ENCODE results near the gene DPP6. TPM values are rescaled to one million over a fixed set of nuclear protein-coding genes. Genes with fewer than 3 reads are reported as not detected.

DPP6 gene
- total RNA-seq, 2 experiments from 2014 or later: not detected

- ATAC-seq (ENCODE audit: poor library complexity): no peak
- no peaks in the 10 kb centered on the region for H3K36me3 ChIP-seq (ENCODE audit: insufficient read depth, low read length)
- H3K27me3 ChIP-seq (ENCODE audit: control insufficient read depth in 1 of 2, insufficient read depth in 2 of 2, low read length in 2 of 2): no peaks in the 10 kb centered on the region
- ChIA-PET POLR2A (no interaction called here), CTCF (no interaction called here)
- Mint-ChIP-seq H3K36me3 (ENCODE audit: low read depth) (no peaks in the 10 kb centered on the region), H3K27me3 (no peaks in the 10 kb centered on the region), H3K27ac (no peak overlapping the region), H3K4me1 (ENCODE audit: low read depth) (no peaks in the 10 kb centered on the region), H3K9me3 (peaks cover 21% of the 10 kb centered on the region), H3K4me3 (no peak overlapping the region)
- no peak overlapping the region for H3K27ac ChIP-seq (ENCODE audit: low read depth in 1 of 2, low read length in 2 of 2)
- H3K4me1 ChIP-seq (ENCODE audit: insufficient read depth, low read length): no peaks in the 10 kb centered on the region
- DNase-seq: no peak
- no peak for TF ChIP-seq CTCF (IDR thresholded peaks at IDR 0.05)
- H3K4me3 ChIP-seq (ENCODE audit: low read length): no peak overlapping the region
- peaks cover 0 to 17% of the 10 kb centered on the region in 2 experiments for H3K9me3 ChIP-seq (ENCODE audit: control insufficient read depth in 1 of 2, insufficient read depth in 1 of 2, low read length in 2 of 2)
- intact Hi-C loops (cut with DNase I, micrococcal nuclease): no loop called here
Measured at GRCh38 chr7:154332811-154333580, 280.8 kb downstream of the DPP6 start.

- DNase-seq (no peak), ATAC-seq (ENCODE audit: poor library complexity) (no peak)
- Histone ChIP-seq H3K36me3 (ENCODE audit: insufficient read depth, low read length) (no peaks in the 10 kb centered on the region), H3K4me1 (ENCODE audit: insufficient read depth, low read length) (no peaks in the 10 kb centered on the region), H3K27ac (ENCODE audit: low read depth in 1 of 2, low read length in 2 of 2) (no peak overlapping the region), H3K9me3 (ENCODE audit: control insufficient read depth in 1 of 2, insufficient read depth in 1 of 2, low read length in 2 of 2) (peaks cover 0 to 17% of the 10 kb centered on the region in 2 experiments), H3K4me3 (ENCODE audit: low read length) (no peak overlapping the region), H3K27me3 (ENCODE audit: control insufficient read depth in 1 of 2, insufficient read depth in 2 of 2, low read length in 2 of 2) (no peaks in the 10 kb centered on the region)
- TF ChIP-seq CTCF (IDR thresholded peaks at IDR 0.05): no peak
- no peaks in the 10 kb centered on the region for H3K27me3 Mint-ChIP-seq
- no peak overlapping the region for H3K27ac Mint-ChIP-seq
- peaks cover 11% of the 10 kb centered on the region for H3K9me3 Mint-ChIP-seq
- no peaks in the 10 kb centered on the region for H3K36me3 Mint-ChIP-seq (ENCODE audit: low read depth)
- no peaks in the 10 kb centered on the region for H3K4me1 Mint-ChIP-seq (ENCODE audit: low read depth)
- ChIA-PET POLR2A (no interaction called here), CTCF (no interaction called here)
- intact Hi-C loops (cut with DNase I, micrococcal nuclease): no loop called here
- no peak overlapping the region for H3K4me3 Mint-ChIP-seq
Measured at GRCh38 chr7:154336295-154336694, 284.1 kb downstream of the DPP6 start.

GRCh38 chr7:154338701-154339506 lies 286.7 kb downstream of the DPP6 start:
- TF ChIP-seq CTCF (IDR thresholded peaks at IDR 0.05): no peak
- POLR2A ChIA-PET: no interaction called here
- no peaks in the 10 kb centered on the region for H3K36me3 ChIP-seq (ENCODE audit: insufficient read depth, low read length)
- DNase-seq: no peak
- peaks cover 3% of the 10 kb centered on the region for H3K9me3 Mint-ChIP-seq
- no peaks in the 10 kb centered on the region for H3K4me1 Mint-ChIP-seq (ENCODE audit: low read depth)
- H3K4me3 ChIP-seq (ENCODE audit: low read length): no peak overlapping the region
- H3K27ac Mint-ChIP-seq: no peak overlapping the region
- intact Hi-C loops (cut with DNase I, micrococcal nuclease): no loop called here
- no peaks in the 10 kb centered on the region for H3K27me3 ChIP-seq (ENCODE audit: control insufficient read depth in 1 of 2, insufficient read depth in 2 of 2, low read length in 2 of 2)
- ATAC-seq (ENCODE audit: poor library complexity): no peak
- H3K9me3 ChIP-seq (ENCODE audit: control insufficient read depth in 1 of 2, insufficient read depth in 1 of 2, low read length in 2 of 2): peaks cover 0 to 18% of the 10 kb centered on the region in 2 experiments
- H3K27ac ChIP-seq (ENCODE audit: low read depth in 1 of 2, low read length in 2 of 2): no peak overlapping the region
- CTCF ChIA-PET: no interaction called here
- H3K4me1 ChIP-seq (ENCODE audit: insufficient read depth, low read length): no peaks in the 10 kb centered on the region
- no peaks in the 10 kb centered on the region for H3K36me3 Mint-ChIP-seq (ENCODE audit: low read depth)
- H3K4me3 Mint-ChIP-seq: no peak overlapping the region
- H3K27me3 Mint-ChIP-seq: no peaks in the 10 kb centered on the region

All from CD4-positive, alpha-beta T cell (primary cell).